GM23338 (cell line): Measurements from ENCODE around the gene CYSRT1. TPM values are rescaled to one million over a fixed set of nuclear protein-coding genes. Genes with fewer than 3 reads are reported as not detected.

Source experiments
- ATAC-seq: fragments of 200-7000 bp; cut with Tn5 transposase; 3 replicates; pipeline ENCODE4 v1.9.1; 2020
- DNase-seq: peaks from one replicate; pipeline ENCODE4 v3.0.0-alpha.2; 2015; ENCODE audit warnings: low spot score
- H2AFZ ChIP-seq: fragments of 200-600 bp; sonication (generic); 2 replicates; pipeline ENCODE4 v1.8.0; 2016; ENCODE audit warnings: antibody characterized with exemption, mild to moderate bottlenecking, moderate library complexity
- H3F3A ChIP-seq: fragments of 200-600 bp; sonication (generic); replicated peaks from 2 replicates; pipeline ENCODE4 v1.8.0; 2017; ENCODE audit warnings: antibody characterized with exemption, mixed run types, low read depth
- H3K27ac ChIP-seq: fragments of 200-600 bp; sonication (generic); 2 replicates; pipeline ENCODE4 v1.6.1; 2016; ENCODE audit warnings: low read depth
- H3K27me3 ChIP-seq: fragments of 200-600 bp; sonication (generic); 2 replicates; pipeline ENCODE4 v1.8.0; 2016; ENCODE audit warnings: mild to moderate bottlenecking, mixed run types, moderate library complexity; ENCODE audit not compliant: insufficient read depth
- H3K36me3 ChIP-seq: fragments of 200-600 bp; sonication (generic); 2 replicates; pipeline ENCODE4 v1.8.0; 2016; ENCODE audit warnings: mild to moderate bottlenecking; ENCODE audit not compliant: insufficient read depth
- H3K4me1 ChIP-seq: fragments of 200-600 bp; sonication (generic); 2 replicates; pipeline ENCODE4 v1.8.0; 2016; ENCODE audit warnings: mild to moderate bottlenecking, moderate library complexity; ENCODE audit not compliant: insufficient read depth
- H3K4me2 ChIP-seq: fragments of 200-600 bp; sonication (generic); 2 replicates; pipeline ENCODE4 v1.7.1; 2017; ENCODE audit warnings: mixed run types
- H3K4me3 ChIP-seq: fragments of 200-600 bp; sonication (generic); 2 replicates; pipeline ENCODE4 v1.6.1; 2016; ENCODE audit warnings: mixed run types
- H3K79me2 ChIP-seq: fragments of 200-600 bp; sonication (generic); replicated peaks from 2 replicates; pipeline ENCODE4 v1.8.0; 2017; ENCODE audit warnings: mild to moderate bottlenecking; ENCODE audit not compliant: insufficient read depth
- H3K9me2 ChIP-seq: fragments of 200-600 bp; sonication (generic); 2 replicates; pipeline ENCODE4 v1.8.0; 2017; ENCODE audit not compliant: insufficient read depth
- H4K20me1 ChIP-seq: fragments of 200-600 bp; sonication (generic); replicated peaks from 2 replicates; pipeline ENCODE4 v1.8.0; 2017; ENCODE audit warnings: mild to moderate bottlenecking; ENCODE audit not compliant: insufficient read depth
- H3K27ac Mint-ChIP-seq: 2 replicates; pipeline ENCODE4 v1.8.0; 2020; ENCODE audit warnings: inconsistent platforms, mild to moderate bottlenecking, moderate library complexity, mixed read lengths
- H3K27me3 Mint-ChIP-seq: 3 replicates; pipeline ENCODE4 v1.8.0; 2022; ENCODE audit warnings: low read depth, mild to moderate bottlenecking, moderate library complexity, mixed read lengths, inconsistent platforms; ENCODE audit not compliant: insufficient read depth, poor library complexity
- H3K36me3 Mint-ChIP-seq: 3 replicates; pipeline ENCODE4 v1.8.0; 2021; ENCODE audit warnings: low read depth, mild to moderate bottlenecking, inconsistent platforms, moderate library complexity, mixed read lengths
- H3K4me1 Mint-ChIP-seq: 3 replicates; pipeline ENCODE4 v1.8.0; 2020; ENCODE audit warnings: mild to moderate bottlenecking, inconsistent platforms, mixed read lengths
- H3K4me3 Mint-ChIP-seq: 3 replicates; pipeline ENCODE4 v1.8.0; 2021; ENCODE audit warnings: moderate library complexity, mild to moderate bottlenecking, inconsistent platforms, mixed read lengths
- H3K9me3 Mint-ChIP-seq: 3 replicates; pipeline ENCODE4 v1.8.0; 2020; ENCODE audit warnings: moderate library complexity, mild to moderate bottlenecking, inconsistent platforms, mixed read lengths
- CREB1 ChIP-seq: fragments of 250-450 bp; sonication (Bioruptor Pico); IDR thresholded peaks from 2 replicates; pipeline ENCODE4 v1.5.0; 2020; ENCODE audit warnings: low read depth, mild to moderate bottlenecking, moderate library complexity
- EZH2 ChIP-seq: fragments of 200-600 bp; sonication (generic); IDR thresholded peaks from one replicate; pipeline ENCODE4 v1.8.0; 2017; ENCODE audit warnings: antibody characterized with exemption, mild to moderate bottlenecking, low read depth; ENCODE audit not compliant: unreplicated experiment
- EZH2phosphoT487 ChIP-seq: fragments of 200-600 bp; sonication (generic); IDR thresholded peaks from one replicate; pipeline ENCODE4 v1.8.1; 2018; ENCODE audit warnings: antibody characterized with exemption; ENCODE audit not compliant: unreplicated experiment
- JUNB ChIP-seq: IDR thresholded peaks from one replicate; pipeline ENCODE4 v1.6.1; 2016; ENCODE audit warnings: antibody characterized with exemption; ENCODE audit not compliant: unreplicated experiment
- NANOG ChIP-seq: IDR thresholded peaks from 2 replicates; pipeline ENCODE4 v1.6.1; 2016; ENCODE audit warnings: antibody characterized with exemption, borderline replicate concordance
- POLR2AphosphoS5 ChIP-seq: IDR thresholded peaks from 2 replicates; pipeline ENCODE4 v1.6.1; 2016; ENCODE audit warnings: antibody characterized with exemption, low read depth
- STAT1 ChIP-seq: IDR thresholded peaks from one replicate; pipeline ENCODE4 v1.6.1; 2016; ENCODE audit warnings: antibody characterized with exemption; ENCODE audit not compliant: unreplicated experiment
- ZNF114 ChIP-seq: fragments of 250-450 bp; sonication (Bioruptor Pico); IDR thresholded peaks from 2 replicates; pipeline ENCODE4 v1.5.0; 2020; ENCODE audit warnings: mild to moderate bottlenecking, moderate library complexity
- ZNF331 ChIP-seq: fragments of 250-450 bp; sonication (Bioruptor Pico); IDR thresholded peaks from 2 replicates; pipeline ENCODE4 v1.5.0; 2020; ENCODE audit warnings: low read depth, mild to moderate bottlenecking, moderate library complexity
- polyA plus RNA-seq: library from polyadenylated mRNA; unstranded; fragments of >200 nt; fragmentation: Nextera tagmentation; extraction: Ambion mirVana; gene quantifications from 2 replicates; pipeline ENCODE4 v1.2.1, GENCODE V29; 2016
- total RNA-seq: library from RNA; depleted of rRNA; stranded (reverse); fragments of >200 nt; shearing (Covaris generic); gene quantifications from 2 replicates; pipeline ENCODE4 v1.2.3, GENCODE V29; 2014
- TF ChIP-seq, protein P1 (sequence below): IDR thresholded peaks from 2 replicates; pipeline ENCODE4 v1.6.1; 2016; ENCODE audit warnings: antibody characterized with exemption
- TF ChIP-seq, protein P2 (sequence below): IDR thresholded peaks from one replicate; pipeline ENCODE4 v1.6.1; 2018; ENCODE audit warnings: antibody characterized with exemption; ENCODE audit not compliant: unreplicated experiment
- TF ChIP-seq, protein P3 (sequence below), 2 experiments: fragments of 200-600 bp in 1 of 2; sonication (generic) in 1 of 2; conservative IDR thresholded peaks; 2 replicates each; pipeline versions ENCODE4 v1.5.1 to v1.6.1; 2016 to 2017; ENCODE audit warnings: antibody characterized with exemption in 2 of 2, low read depth in 2 of 2, mild to moderate bottlenecking in 2 of 2, moderate library complexity in 1 of 2
- TF ChIP-seq, protein P4 (sequence below): fragments of 250-450 bp; sonication (Bioruptor Pico); IDR thresholded peaks from 2 replicates; pipeline ENCODE4 v1.5.0; 2020; ENCODE audit warnings: mild to moderate bottlenecking, moderate library complexity

Gene CYSRT1
- total and polyA plus RNA-seq, 2 experiments from 2014 or later: 2.0 to 3.2 TPM

DNA sequence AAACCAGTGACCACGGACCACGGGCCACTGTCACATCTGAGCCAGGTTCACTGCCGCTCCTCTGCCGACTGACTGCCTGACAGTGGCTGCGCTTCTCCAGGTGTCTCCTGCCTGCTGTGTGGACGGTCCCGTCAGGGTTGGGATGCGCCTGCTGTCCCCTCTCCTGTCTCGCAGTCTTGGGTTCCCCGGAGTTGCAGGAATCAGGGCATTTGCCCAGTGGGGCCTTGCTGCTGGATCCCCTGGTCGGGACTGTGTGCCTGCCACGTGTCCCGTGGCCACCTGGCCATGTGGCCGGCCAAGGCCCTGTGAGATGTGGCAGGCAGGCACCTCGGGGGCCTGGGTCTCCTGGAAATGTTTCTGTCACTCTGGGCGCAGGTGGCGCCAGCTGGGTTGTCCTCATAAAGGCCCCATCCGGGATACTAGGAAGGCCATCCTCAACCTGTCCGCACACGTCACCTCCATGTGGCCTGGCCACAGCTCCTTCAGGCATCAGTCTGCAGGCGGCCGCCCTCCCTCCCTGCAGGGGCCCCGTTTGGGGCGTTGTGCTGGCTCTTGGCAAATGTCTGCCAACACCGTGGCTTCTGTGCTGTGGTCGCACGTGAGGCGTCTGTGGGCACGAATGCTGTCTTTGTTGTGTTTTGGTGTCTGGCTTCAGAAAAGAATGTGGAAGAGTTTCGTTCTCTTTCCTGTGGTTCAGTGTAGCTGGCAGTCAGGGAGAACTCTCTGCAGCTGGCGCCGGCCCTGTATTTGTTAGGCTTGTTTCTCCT, 46.1 kb downstream of the CYSRT1 start:
- H3K4me3 ChIP-seq: no peak overlapping the region
- no peaks in the 10 kb centered on the region for H3K27me3 ChIP-seq
- H3K27ac Mint-ChIP-seq: no peak overlapping the region
- H3K79me2 ChIP-seq: no peaks in the 10 kb centered on the region
- H4K20me1 ChIP-seq: 0 out of 2 replicates have a peak, but pooled peaks cover 9% of the 10 kb centered on the region
- no peak overlapping the region for H3K4me2 ChIP-seq
- no peaks in the 10 kb centered on the region for H3F3A ChIP-seq
- H3K36me3 ChIP-seq: peaks cover 10% of the 10 kb centered on the region; the same call in 1 of the 2 replicates
- H2AFZ ChIP-seq: no peak overlapping the region
- peaks cover 29% of the 10 kb centered on the region for H3K4me1 Mint-ChIP-seq
- no peak for DNase-seq
- no peaks in the 10 kb centered on the region; the same call in 2 of the 3 replicates for H3K9me3 Mint-ChIP-seq
- ATAC-seq: no peak
- peaks cover under 1% of the 10 kb centered on the region; the same call in 1 of the 2 replicates for H3K4me1 ChIP-seq
- no peak overlapping the region; the same call in 1 of the 2 replicates for H3K27ac ChIP-seq
- TF ChIP-seq ZNF114 (no peak), JUNB (no peak), POLR2AphosphoS5 (no peak), ZNF331 (CRISPR knock-in tag) (no peak), EZH2 (no peak), CREB1 (CRISPR knock-in tag) (no peak), EZH2phosphoT487 (no peak), STAT1 (no peak), NANOG (no peak)
- TF ChIP-seq, protein P1, sequence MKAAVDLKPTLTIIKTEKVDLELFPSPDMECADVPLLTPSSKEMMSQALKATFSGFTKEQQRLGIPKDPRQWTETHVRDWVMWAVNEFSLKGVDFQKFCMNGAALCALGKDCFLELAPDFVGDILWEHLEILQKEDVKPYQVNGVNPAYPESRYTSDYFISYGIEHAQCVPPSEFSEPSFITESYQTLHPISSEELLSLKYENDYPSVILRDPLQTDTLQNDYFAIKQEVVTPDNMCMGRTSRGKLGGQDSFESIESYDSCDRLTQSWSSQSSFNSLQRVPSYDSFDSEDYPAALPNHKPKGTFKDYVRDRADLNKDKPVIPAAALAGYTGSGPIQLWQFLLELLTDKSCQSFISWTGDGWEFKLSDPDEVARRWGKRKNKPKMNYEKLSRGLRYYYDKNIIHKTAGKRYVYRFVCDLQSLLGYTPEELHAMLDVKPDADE: no peak
- TF ChIP-seq, protein P2, sequence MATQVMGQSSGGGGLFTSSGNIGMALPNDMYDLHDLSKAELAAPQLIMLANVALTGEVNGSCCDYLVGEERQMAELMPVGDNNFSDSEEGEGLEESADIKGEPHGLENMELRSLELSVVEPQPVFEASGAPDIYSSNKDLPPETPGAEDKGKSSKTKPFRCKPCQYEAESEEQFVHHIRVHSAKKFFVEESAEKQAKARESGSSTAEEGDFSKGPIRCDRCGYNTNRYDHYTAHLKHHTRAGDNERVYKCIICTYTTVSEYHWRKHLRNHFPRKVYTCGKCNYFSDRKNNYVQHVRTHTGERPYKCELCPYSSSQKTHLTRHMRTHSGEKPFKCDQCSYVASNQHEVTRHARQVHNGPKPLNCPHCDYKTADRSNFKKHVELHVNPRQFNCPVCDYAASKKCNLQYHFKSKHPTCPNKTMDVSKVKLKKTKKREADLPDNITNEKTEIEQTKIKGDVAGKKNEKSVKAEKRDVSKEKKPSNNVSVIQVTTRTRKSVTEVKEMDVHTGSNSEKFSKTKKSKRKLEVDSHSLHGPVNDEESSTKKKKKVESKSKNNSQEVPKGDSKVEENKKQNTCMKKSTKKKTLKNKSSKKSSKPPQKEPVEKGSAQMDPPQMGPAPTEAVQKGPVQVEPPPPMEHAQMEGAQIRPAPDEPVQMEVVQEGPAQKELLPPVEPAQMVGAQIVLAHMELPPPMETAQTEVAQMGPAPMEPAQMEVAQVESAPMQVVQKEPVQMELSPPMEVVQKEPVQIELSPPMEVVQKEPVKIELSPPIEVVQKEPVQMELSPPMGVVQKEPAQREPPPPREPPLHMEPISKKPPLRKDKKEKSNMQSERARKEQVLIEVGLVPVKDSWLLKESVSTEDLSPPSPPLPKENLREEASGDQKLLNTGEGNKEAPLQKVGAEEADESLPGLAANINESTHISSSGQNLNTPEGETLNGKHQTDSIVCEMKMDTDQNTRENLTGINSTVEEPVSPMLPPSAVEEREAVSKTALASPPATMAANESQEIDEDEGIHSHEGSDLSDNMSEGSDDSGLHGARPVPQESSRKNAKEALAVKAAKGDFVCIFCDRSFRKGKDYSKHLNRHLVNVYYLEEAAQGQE: no peak
- TF ChIP-seq, protein P3, sequence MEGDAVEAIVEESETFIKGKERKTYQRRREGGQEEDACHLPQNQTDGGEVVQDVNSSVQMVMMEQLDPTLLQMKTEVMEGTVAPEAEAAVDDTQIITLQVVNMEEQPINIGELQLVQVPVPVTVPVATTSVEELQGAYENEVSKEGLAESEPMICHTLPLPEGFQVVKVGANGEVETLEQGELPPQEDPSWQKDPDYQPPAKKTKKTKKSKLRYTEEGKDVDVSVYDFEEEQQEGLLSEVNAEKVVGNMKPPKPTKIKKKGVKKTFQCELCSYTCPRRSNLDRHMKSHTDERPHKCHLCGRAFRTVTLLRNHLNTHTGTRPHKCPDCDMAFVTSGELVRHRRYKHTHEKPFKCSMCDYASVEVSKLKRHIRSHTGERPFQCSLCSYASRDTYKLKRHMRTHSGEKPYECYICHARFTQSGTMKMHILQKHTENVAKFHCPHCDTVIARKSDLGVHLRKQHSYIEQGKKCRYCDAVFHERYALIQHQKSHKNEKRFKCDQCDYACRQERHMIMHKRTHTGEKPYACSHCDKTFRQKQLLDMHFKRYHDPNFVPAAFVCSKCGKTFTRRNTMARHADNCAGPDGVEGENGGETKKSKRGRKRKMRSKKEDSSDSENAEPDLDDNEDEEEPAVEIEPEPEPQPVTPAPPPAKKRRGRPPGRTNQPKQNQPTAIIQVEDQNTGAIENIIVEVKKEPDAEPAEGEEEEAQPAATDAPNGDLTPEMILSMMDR (conservative IDR thresholded peaks at IDR 0.05; ENCODE audit: low read depth in 2 of 2): no peak
- TF ChIP-seq, protein P4, sequence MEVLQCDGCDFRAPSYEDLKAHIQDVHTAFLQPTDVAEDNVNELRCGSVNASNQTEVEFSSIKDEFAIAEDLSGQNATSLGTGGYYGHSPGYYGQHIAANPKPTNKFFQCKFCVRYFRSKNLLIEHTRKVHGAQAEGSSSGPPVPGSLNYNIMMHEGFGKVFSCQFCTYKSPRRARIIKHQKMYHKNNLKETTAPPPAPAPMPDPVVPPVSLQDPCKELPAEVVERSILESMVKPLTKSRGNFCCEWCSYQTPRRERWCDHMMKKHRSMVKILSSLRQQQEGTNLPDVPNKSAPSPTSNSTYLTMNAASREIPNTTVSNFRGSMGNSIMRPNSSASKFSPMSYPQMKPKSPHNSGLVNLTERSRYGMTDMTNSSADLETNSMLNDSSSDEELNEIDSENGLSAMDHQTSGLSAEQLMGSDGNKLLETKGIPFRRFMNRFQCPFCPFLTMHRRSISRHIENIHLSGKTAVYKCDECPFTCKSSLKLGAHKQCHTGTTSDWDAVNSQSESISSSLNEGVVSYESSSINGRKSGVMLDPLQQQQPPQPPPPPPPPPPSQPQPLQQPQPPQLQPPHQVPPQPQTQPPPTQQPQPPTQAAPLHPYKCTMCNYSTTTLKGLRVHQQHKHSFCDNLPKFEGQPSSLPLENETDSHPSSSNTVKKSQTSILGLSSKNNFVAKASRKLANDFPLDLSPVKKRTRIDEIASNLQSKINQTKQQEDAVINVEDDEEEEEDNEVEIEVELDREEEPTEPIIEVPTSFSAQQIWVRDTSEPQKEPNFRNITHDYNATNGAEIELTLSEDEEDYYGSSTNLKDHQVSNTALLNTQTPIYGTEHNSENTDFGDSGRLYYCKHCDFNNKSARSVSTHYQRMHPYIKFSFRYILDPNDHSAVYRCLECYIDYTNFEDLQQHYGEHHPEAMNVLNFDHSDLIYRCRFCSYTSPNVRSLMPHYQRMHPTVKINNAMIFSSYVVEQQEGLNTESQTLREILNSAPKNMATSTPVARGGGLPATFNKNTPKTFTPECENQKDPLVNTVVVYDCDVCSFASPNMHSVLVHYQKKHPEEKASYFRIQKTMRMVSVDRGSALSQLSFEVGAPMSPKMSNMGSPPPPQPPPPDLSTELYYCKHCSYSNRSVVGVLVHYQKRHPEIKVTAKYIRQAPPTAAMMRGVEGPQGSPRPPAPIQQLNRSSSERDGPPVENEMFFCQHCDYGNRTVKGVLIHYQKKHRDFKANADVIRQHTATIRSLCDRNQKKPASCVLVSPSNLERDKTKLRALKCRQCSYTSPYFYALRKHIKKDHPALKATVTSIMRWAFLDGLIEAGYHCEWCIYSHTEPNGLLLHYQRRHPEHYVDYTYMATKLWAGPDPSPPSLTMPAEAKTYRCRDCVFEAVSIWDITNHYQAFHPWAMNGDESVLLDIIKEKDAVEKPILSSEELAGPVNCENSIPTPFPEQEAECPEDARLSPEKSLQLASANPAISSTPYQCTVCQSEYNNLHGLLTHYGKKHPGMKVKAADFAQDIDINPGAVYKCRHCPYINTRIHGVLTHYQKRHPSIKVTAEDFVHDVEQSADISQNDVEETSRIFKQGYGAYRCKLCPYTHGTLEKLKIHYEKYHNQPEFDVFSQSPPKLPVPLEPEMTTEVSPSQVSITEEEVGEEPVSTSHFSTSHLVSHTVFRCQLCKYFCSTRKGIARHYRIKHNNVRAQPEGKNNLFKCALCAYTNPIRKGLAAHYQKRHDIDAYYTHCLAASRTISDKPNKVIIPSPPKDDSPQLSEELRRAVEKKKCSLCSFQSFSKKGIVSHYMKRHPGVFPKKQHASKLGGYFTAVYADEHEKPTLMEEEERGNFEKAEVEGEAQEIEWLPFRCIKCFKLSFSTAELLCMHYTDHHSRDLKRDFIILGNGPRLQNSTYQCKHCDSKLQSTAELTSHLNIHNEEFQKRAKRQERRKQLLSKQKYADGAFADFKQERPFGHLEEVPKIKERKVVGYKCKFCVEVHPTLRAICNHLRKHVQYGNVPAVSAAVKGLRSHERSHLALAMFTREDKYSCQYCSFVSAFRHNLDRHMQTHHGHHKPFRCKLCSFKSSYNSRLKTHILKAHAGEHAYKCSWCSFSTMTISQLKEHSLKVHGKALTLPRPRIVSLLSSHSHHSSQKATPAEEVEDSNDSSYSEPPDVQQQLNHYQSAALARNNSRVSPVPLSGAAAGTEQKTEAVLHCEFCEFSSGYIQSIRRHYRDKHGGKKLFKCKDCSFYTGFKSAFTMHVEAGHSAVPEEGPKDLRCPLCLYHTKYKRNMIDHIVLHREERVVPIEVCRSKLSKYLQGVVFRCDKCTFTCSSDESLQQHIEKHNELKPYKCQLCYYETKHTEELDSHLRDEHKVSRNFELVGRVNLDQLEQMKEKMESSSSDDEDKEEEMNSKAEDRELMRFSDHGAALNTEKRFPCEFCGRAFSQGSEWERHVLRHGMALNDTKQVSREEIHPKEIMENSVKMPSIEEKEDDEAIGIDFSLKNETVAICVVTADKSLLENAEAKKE: no peak
- no peak overlapping the region for H3K4me3 Mint-ChIP-seq
- H3K9me2 ChIP-seq: no peaks in the 10 kb centered on the region
- H3K27me3 Mint-ChIP-seq: peaks cover 29% of the 10 kb centered on the region
- peaks cover 31% of the 10 kb centered on the region for H3K36me3 Mint-ChIP-seq
